ENCODE data around the gene GPR15LG.
"Not testable (repeated sequence)": the region's sequence is repeated elsewhere in the genome, so short reads cannot be mapped to it uniquely, and the experiment has no call there.

GPR15LG gene

DNA sequence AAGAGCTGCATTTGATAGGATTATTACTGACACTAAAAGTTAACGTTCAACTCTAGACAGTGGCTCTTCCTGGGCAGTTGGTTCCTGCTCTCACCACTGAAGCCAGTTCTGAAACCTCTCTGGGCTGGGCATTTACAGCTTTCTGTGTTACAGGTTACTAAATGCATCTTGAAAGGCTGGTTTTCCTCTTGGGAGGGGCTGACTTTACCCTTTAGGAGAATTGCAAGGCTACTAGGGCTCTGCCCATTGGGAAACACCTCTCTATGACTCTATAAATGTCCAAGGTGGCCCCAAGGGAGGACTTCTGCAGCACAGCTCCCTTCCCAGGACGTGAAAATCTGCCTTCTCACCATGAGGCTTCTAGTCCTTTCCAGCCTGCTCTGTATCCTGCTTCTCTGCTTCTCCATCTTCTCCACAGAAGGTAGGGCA, at the start of gene GPR15LG:
Gene GPR15LG, plus strand, starts transcription at position 301 of the 429 bp plus-strand sequence. Its CDS starts 51 bp downstream, at position 352.
- H3K4me3 ChIP-seq (ENCODE audit: low read depth, low read length) = no peak within 1 kb of the TSS
- CTCF ChIA-PET = no interaction called here
- no peak for DNase-seq (ENCODE audit: low read depth, low spot score)
- no peak for TF ChIP-seq CTCF (IDR thresholded peaks at IDR 0.05; ENCODE audit: insufficient read depth, low read length, missing control alignments)
- POLR2A ChIA-PET = no interaction called here

DNA sequence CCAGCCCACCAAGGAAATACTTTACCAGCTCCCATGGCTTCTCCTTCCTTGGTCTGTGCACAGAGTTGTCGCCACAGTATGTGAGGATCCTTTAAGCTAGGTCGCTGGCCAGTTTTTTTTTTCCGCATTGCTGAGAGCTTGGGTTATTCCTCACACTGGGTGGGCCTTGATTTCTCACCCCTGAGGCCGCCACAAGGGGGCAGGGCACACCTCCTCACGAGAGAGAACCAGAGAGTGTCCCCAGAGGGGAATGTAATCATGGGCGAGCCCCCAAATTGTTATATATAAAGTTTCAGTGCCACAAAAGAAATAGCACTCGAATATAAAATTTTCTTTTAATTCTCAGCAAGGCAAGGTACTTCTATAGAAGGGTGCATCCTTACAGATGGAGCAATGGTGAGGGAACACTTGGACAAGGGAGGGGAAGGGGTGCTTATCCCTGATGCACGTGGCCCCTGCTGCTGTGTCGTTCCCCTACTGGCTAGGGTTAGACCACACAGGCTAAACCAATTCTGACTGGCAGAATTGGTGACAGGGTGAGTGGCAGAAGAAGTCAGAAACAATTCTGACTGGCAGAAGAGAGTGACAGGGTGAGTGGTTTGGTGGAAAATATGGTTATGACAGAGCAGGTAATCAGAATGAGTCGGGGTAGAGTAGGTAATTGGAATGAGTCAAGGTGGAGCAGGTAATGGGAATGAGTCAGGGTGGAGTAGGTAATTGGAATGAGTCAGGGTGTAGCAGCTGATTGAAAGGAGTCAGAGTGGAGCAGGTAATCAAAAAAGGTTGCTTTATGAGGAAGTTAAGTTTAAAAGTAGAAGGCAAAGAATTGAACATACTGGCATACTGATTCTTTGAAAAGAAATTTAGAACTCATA, 47.5 kb upstream of the GPR15LG start:
- DNase-seq (ENCODE audit: low read depth, low spot score); H3K4me3 ChIP-seq (ENCODE audit: low read depth, low read length); POLR2A ChIA-PET: not testable (repeated sequence)
- CTCF ChIA-PET = interaction anchor here (1.4 kb wide), 1 partner anchor 13 kb away, joined by 5 read pairs; the partner anchor contains the start of gene GHITM

GRCh38 chr10:84126785-84127167, 46.8 kb upstream of the GPR15LG start:
- no peak overlapping the region for H3K4me3 ChIP-seq (ENCODE audit: low read depth, low read length)
- DNase-seq (ENCODE audit: low read depth, low spot score) = no peak
- ChIA-PET CTCF (interaction anchor here (1.4 kb wide), 1 partner anchor 12 kb away, joined by 5 read pairs; the partner anchor contains the start of gene GHITM), POLR2A (no interaction called here)
- TF ChIP-seq CTCF (IDR thresholded peaks at IDR 0.05; ENCODE audit: insufficient read depth, low read length, missing control alignments) = no peak

DNA sequence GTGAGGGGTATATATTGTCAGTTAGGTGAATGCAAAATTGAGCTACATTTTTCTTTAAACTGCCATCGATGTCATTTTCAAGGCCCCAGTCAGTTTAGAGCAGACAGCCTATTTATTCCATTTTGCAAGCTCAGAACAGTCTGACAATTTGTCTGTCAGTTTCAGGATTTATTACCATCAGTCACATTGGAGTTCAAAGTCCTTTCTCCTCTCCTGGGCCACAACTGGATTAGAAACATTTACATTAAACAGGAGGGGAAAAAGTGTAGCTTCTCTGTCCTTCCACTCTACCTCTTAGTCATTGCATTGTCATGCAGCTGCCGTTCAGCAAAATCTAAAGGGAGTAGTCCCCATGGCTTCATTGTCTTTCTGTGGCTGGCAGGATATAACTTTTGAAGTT, 37.8 kb upstream of the GPR15LG start:
- POLR2A ChIA-PET = no interaction called here
- no peak for TF ChIP-seq CTCF (IDR thresholded peaks at IDR 0.05; ENCODE audit: insufficient read depth, low read length, missing control alignments)
- CTCF ChIA-PET = no interaction called here

DNA sequence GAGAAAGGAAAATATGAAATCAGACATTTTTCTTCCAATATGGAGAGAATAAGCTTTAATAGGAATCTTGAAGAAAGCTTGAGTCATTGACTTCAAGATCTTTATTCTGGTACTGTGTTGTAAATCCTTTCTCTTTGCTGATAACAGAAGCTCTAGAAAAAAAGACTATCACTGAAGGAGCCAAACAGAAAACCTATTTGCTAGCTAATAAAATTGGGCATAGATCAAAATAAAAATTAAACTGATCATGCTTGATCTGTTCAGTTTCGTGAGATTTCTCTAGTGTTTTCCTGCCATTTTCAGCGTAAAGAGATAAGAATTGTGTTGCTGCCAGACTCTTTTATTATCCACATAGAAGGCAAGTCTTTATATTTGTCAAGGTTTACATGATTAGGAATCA, 35.8 kb upstream of the GPR15LG start:
- TF ChIP-seq CTCF (IDR thresholded peaks at IDR 0.05; ENCODE audit: insufficient read depth, low read length, missing control alignments) = no peak
- CTCF ChIA-PET = interaction anchor here (1.5 to 4.3 kb wide), 2 partner anchors 9 to 11 kb away, joined by 3 to 27 read pairs; no protein-coding TSS in a partner anchor

More for the DNA sequence above, 37.8 kb upstream of the GPR15LG start:
- no peak for DNase-seq (ENCODE audit: low read depth, low spot score)
- no peak overlapping the region for H3K4me3 ChIP-seq (ENCODE audit: low read depth, low read length)

GRCh38 chr10:84138478-84139125, 35.0 kb upstream of the GPR15LG start:
- peak overlapping the region; percentile 52 for H3K4me3 ChIP-seq (ENCODE audit: low read depth, low read length)
- no peak for TF ChIP-seq CTCF (IDR thresholded peaks at IDR 0.05; ENCODE audit: insufficient read depth, low read length, missing control alignments)
- ChIA-PET CTCF (interaction anchor here (1.2 to 4.3 kb wide), 3 partner anchors 8 to 11 kb away, joined by 3 to 27 read pairs (median 5); no protein-coding TSS in a partner anchor), POLR2A (interaction anchor here (0.6 to 0.8 kb wide), 2 partner anchors 10 to 137 kb away, joined by 3 read pairs; no protein-coding TSS in a partner anchor)
- DNase-seq (ENCODE audit: low read depth, low spot score) = no peak

More for the DNA sequence above, 35.8 kb upstream of the GPR15LG start:
- DNase-seq (ENCODE audit: low read depth, low spot score) = no peak
- POLR2A ChIA-PET = no interaction called here
- H3K4me3 ChIP-seq (ENCODE audit: low read depth, low read length) = no peak overlapping the region

Data from AG04449 (cell line).